Neural cell (in vitro differentiated cells): Measurements from ENCODE around the gene RIMKLA. TPM values are rescaled to one million over a fixed set of nuclear protein-coding genes. Genes with fewer than 3 reads are reported as not detected.

Experiments
- H2AFZ ChIP-seq: fragments of 200-600, 300-800 bp; sonication (generic), shearing (Covaris generic); 2 replicates; pipeline ENCODE4 v1.6.0; 2014; ENCODE audit warnings: low read depth, mild to moderate bottlenecking, antibody characterized with exemption, low read length, moderate library complexity
- H3F3A ChIP-seq: fragments of 200-600 bp; shearing (Covaris generic); 2 replicates; pipeline ENCODE4 v1.6.1; 2016; ENCODE audit warnings: mild to moderate bottlenecking, moderate library complexity, mixed read lengths, antibody characterized with exemption, low read length; ENCODE audit not compliant: insufficient read depth, poor library complexity, severe bottlenecking
- H3K27ac ChIP-seq: fragments of 200-600, 300-800 bp; sonication (generic), shearing (Covaris generic); 2 replicates; pipeline ENCODE4 v1.5.1; 2014; ENCODE audit warnings: mild to moderate bottlenecking, low read length, moderate library complexity
- H3K27me3 ChIP-seq: fragments of 300-800, 200-600 bp; sonication (generic), shearing (Covaris generic); 2 replicates; pipeline ENCODE4 v1.6.0; 2014; ENCODE audit warnings: mild to moderate bottlenecking, low read depth, low read length, moderate library complexity; ENCODE audit not compliant: insufficient read depth
- H3K36me3 ChIP-seq: fragments of 300-800, 200-600 bp; sonication (generic), shearing (Covaris generic); 2 replicates; pipeline ENCODE4 v1.5.1; 2014; ENCODE audit warnings: mild to moderate bottlenecking, antibody characterized with exemption, low read length, moderate library complexity; ENCODE audit not compliant: insufficient read depth
- H3K4me2 ChIP-seq: fragments of 300-800, 200-600 bp; sonication (generic), shearing (Covaris generic); 2 replicates; pipeline ENCODE4 v1.6.0; 2014; ENCODE audit warnings: mild to moderate bottlenecking, low read length
- H3K4me3 ChIP-seq: fragments of 300-800, 200-600 bp; sonication (generic), shearing (Covaris generic); 2 replicates; pipeline ENCODE4 v1.5.1; 2014; ENCODE audit warnings: mild to moderate bottlenecking, low read length, moderate library complexity
- H3K79me2 ChIP-seq: fragments of 200-600 bp; shearing (Covaris generic); replicated peaks from 2 replicates; pipeline ENCODE4 v1.6.0; 2014; ENCODE audit warnings: mild to moderate bottlenecking, low read length, moderate library complexity; ENCODE audit not compliant: insufficient read depth
- H3K9ac ChIP-seq: fragments of 300-800, 200-600 bp; sonication (generic), shearing (Covaris generic); 2 replicates; pipeline ENCODE4 v1.6.1; 2016; ENCODE audit warnings: mild to moderate bottlenecking, low read length, mixed read lengths
- H3K9me2 ChIP-seq: fragments of 200-600 bp; shearing (Covaris generic); 2 replicates; pipeline ENCODE4 v1.6.1; 2016; ENCODE audit warnings: mild to moderate bottlenecking, low read length, mixed read lengths; ENCODE audit not compliant: insufficient read depth
- H3K9me3 ChIP-seq: fragments of 200-600, 300-800 bp; sonication (generic), shearing (Covaris generic); 2 replicates; pipeline ENCODE4 v1.6.1; 2016; ENCODE audit warnings: mild to moderate bottlenecking, mixed run types, low read length, moderate library complexity, mixed read lengths
- H4K20me1 ChIP-seq: fragments of 200-600 bp; shearing (Covaris generic); 2 replicates; pipeline ENCODE4 v1.6.1; 2016; ENCODE audit warnings: mild to moderate bottlenecking, mixed run types; ENCODE audit not compliant: insufficient read depth
- CTCF ChIP-seq: fragments of 450-650 bp; IDR thresholded peaks from 2 replicates; pipeline ENCODE4 v1.5.1; 2014; ENCODE audit warnings: antibody characterized with exemption, mild to moderate bottlenecking, moderate library complexity; ENCODE audit not compliant: poor library complexity, severe bottlenecking
- EP300 ChIP-seq: fragments of 450-650 bp; conservative IDR thresholded peaks from 2 replicates; pipeline ENCODE4 v1.6.1; 2014; ENCODE audit warnings: antibody characterized with exemption, mild to moderate bottlenecking, moderate library complexity; ENCODE audit not compliant: poor library complexity, severe bottlenecking
- EZH2 ChIP-seq: fragments of 200-600, 300-800 bp; shearing (Covaris generic), sonication (generic); IDR thresholded peaks from 2 replicates; pipeline ENCODE4 v1.6.1; 2014; ENCODE audit warnings: antibody characterized with exemption, low read length, borderline replicate concordance, mild to moderate bottlenecking; ENCODE audit not compliant: insufficient read depth, poor library complexity, severe bottlenecking
- POLR2AphosphoS5 ChIP-seq: IDR thresholded peaks from 2 replicates; pipeline ENCODE4 v1.6.1; 2012
- RAD21 ChIP-seq: fragments of 450-650 bp; conservative IDR thresholded peaks from 2 replicates; pipeline ENCODE4 v1.6.1; 2014; ENCODE audit warnings: antibody characterized with exemption, mild to moderate bottlenecking, moderate library complexity
- REST ChIP-seq: IDR thresholded peaks from 2 replicates; pipeline ENCODE4 v1.6.1; 2012; ENCODE audit warnings: borderline replicate concordance
- SMC3 ChIP-seq: fragments of 450-650 bp; conservative IDR thresholded peaks from 2 replicates; pipeline ENCODE4 v1.6.1; 2014; ENCODE audit warnings: antibody characterized with exemption, mild to moderate bottlenecking, moderate library complexity; ENCODE audit not compliant: poor library complexity
- TAF1 ChIP-seq: IDR thresholded peaks from 2 replicates; pipeline ENCODE4 v1.6.1; 2012; ENCODE audit warnings: low read depth
- polyA plus RNA-seq: library from polyadenylated mRNA; depleted of rRNA; stranded (reverse); fragments of >200 nt; gene quantifications from 2 replicates; pipeline ENCODE4 v1.2.3, GENCODE V29; 2014

RIMKLA gene
- polyA plus RNA-seq, 1 donor from 2014 or later, result 35.4 TPM

GRCh38 chr1:42456754-42457089 lies 76.1 kb downstream of the RIMKLA start:
- H3K9me2 ChIP-seq, result no peaks in the 10 kb centered on the region
- H3K27ac ChIP-seq, result peak overlapping the region; percentile 76
- TF ChIP-seq REST (no peak), EP300 (no peak)

GRCh38 chr1:42461196-42461595 lies 80.6 kb downstream of the RIMKLA start:
- Histone ChIP-seq H3K9me3 (no peaks in the 10 kb centered on the region), H3K9ac (no peak overlapping the region), H3K4me3 (no peak overlapping the region), H3K27me3 (no peaks in the 10 kb centered on the region), H3F3A (no peaks in the 10 kb centered on the region), H3K27ac (no peak overlapping the region), H3K36me3 (no peaks in the 10 kb centered on the region), H3K4me2 (no peak overlapping the region), H4K20me1 (no peaks in the 10 kb centered on the region), H3K79me2 (peaks cover 27% of the 10 kb centered on the region), H3K9me2 (no peaks in the 10 kb centered on the region), H2AFZ (no peak overlapping the region)
- TF ChIP-seq TAF1 (no peak), POLR2AphosphoS5 (no peak), EP300 (no peak), REST (no peak), RAD21 (no peak)

More at GRCh38 chr1:42456754-42457089, 76.1 kb downstream of the RIMKLA start:
- Histone ChIP-seq H3K4me3 (peak overlapping the region; percentile 84), H3F3A (no peaks in the 10 kb centered on the region), H3K9ac (peak overlapping the region; percentile 82), H2AFZ (peak overlapping the region; percentile 70), H3K36me3 (no peaks in the 10 kb centered on the region), H3K79me2 (peaks cover 4% of the 10 kb centered on the region), H4K20me1 (no peaks in the 10 kb centered on the region), H3K9me3 (no peaks in the 10 kb centered on the region), H3K4me2 (peak overlapping the region; percentile 62), H3K27me3 (no peaks in the 10 kb centered on the region)

GRCh38 chr1:42462828-42463763 lies 82.5 kb downstream of the RIMKLA start, which contains the start of gene CCDC30:
CCDC30 (plus strand) TSS chr1:42463286; CDS start chr1:42480552, 17,266 bp downstream.
- Histone ChIP-seq H3K9me2 (no peaks in the 10 kb centered on the region), H3K4me2 (peak within 1 kb of the TSS; percentile 89), H3K79me2 (peaks cover 24% of the 10 kb centered on the region), H3K9ac (peak within 1 kb of the TSS; percentile 82), H3K27me3 (no peaks in the 10 kb centered on the region), H3K27ac (peak within 1 kb of the TSS; percentile 88), H4K20me1 (no peaks in the 10 kb centered on the region), H3F3A (no peaks in the 10 kb centered on the region), H2AFZ (peak within 1 kb of the TSS; percentile 25), H3K4me3 (peak within 1 kb of the TSS; percentile 85), H3K36me3 (no peaks in the 10 kb centered on the region), H3K9me3 (no peaks in the 10 kb centered on the region)
- TF ChIP-seq REST, result no peak
- peak; percentile 64 for TF ChIP-seq POLR2AphosphoS5
- peak; percentile 45 for TF ChIP-seq TAF1
- TF ChIP-seq CTCF, result peak; percentile 20
- no peak for TF ChIP-seq EZH2
- TF ChIP-seq SMC3, result peak; percentile 52
- TF ChIP-seq RAD21, result peak; percentile 60
